SK-N-SH (cell line): Measurements from ENCODE around the gene DIP2A. TPM values are rescaled to one million over a fixed set of nuclear protein-coding genes. Genes with fewer than 3 reads are reported as not detected.

Experiments
- CTCF ChIA-PET: fragments of 300-600, 350-600 bp; formaldehyde crosslinking; extraction: SDS; loops from one replicate; lab custom pipeline; 2021; lab: Yijun Ruan, JAX
- POLR2A ChIA-PET: fragments of 350-600 bp; sonication (Branson Sonifier 250); formaldehyde crosslinking; extraction: SDS; loops from one replicate; lab custom pipeline; 2020; ENCODE audit warnings: antibody characterized with exemption, inconsistent platforms; lab: Yijun Ruan, JAX
- DNase-seq: peaks from one replicate; pipeline ENCODE4 v3.0.0; 2012
- H2AFZ ChIP-seq: fragments of 200-600 bp; sonication (generic); 2 replicates; pipeline ENCODE4 v1.8.1; 2016; ENCODE audit warnings: antibody characterized with exemption, mild to moderate bottlenecking, low read depth
- H3F3A ChIP-seq: fragments of 200-600 bp; sonication (generic); replicated peaks from 2 replicates; pipeline ENCODE3; 2016; ENCODE audit warnings: antibody characterized with exemption, mild to moderate bottlenecking; ENCODE audit not compliant: insufficient read depth
- H3K27ac ChIP-seq, 2 experiments: fragments of 200-500 bp in 1 of 2; fragments of 200-600 bp in 1 of 2; sonication (Bioruptor generic) in 1 of 2; sonication (generic), shearing (Covaris generic) in 1 of 2; 2 replicates each; pipeline versions ENCODE4 v1.5.1 to v1.6.1; 2014 to 2016; ENCODE audit warnings: low read depth in 2 of 2, inconsistent platforms in 1 of 2, low read length in 1 of 2, mild to moderate bottlenecking in 1 of 2, mixed read lengths in 1 of 2
- H3K27me3 ChIP-seq: fragments of 200-600 bp; sonication (generic), shearing (Covaris generic); 2 replicates; pipeline ENCODE4 v1.6.1; 2016; ENCODE audit warnings: mixed run types; ENCODE audit not compliant: insufficient read depth
- H3K36me3 ChIP-seq, 2 experiments: fragments of 200-500 bp in 1 of 2; fragments of 200-600 bp in 1 of 2; sonication (Bioruptor generic) in 1 of 2; sonication (generic) in 1 of 2; replicated peaks in 1 of 2; 2 replicates each; pipeline versions ENCODE3 to v1.5.1; 2014 to 2016; ENCODE audit warnings: low read length in 1 of 2, mild to moderate bottlenecking in 1 of 2; ENCODE audit not compliant: insufficient read depth in 2 of 2, control insufficient read depth in 1 of 2
- H3K4me1 ChIP-seq, 2 experiments: fragments of 200-500 bp in 1 of 2; fragments of 200-600 bp in 1 of 2; sonication (Bioruptor generic) in 1 of 2; sonication (generic), shearing (Covaris generic) in 1 of 2; 2 replicates each; pipeline versions ENCODE4 v1.5.1 to v1.6.1; 2014 to 2016; ENCODE audit warnings: low read depth in 1 of 2, low read length in 1 of 2, mixed run types in 1 of 2; ENCODE audit not compliant: insufficient read depth in 2 of 2, control insufficient read depth in 1 of 2
- H3K4me2 ChIP-seq: fragments of 200-600 bp; sonication (generic), shearing (Covaris generic); 2 replicates; pipeline ENCODE4 v1.6.1; 2017; ENCODE audit warnings: mixed run types
- H3K4me3 ChIP-seq, 2 experiments: fragments of 200-500 bp in 1 of 2; fragments of 200-600 bp in 1 of 2; sonication (Bioruptor generic) in 1 of 2; sonication (generic), shearing (Covaris generic) in 1 of 2; 2 replicates each; pipeline versions ENCODE4 v1.5.1 to v1.8.1; 2014 to 2016; ENCODE audit warnings: low read depth in 2 of 2, inconsistent platforms in 1 of 2, low read length in 1 of 2, mild to moderate bottlenecking in 1 of 2, mixed read lengths in 1 of 2, moderate library complexity in 1 of 2
- H3K79me2 ChIP-seq: fragments of 200-600 bp; sonication (generic); 2 replicates; pipeline ENCODE4 v1.8.1; 2017; ENCODE audit warnings: mild to moderate bottlenecking; ENCODE audit not compliant: insufficient read depth
- H3K9ac ChIP-seq: fragments of 200-600 bp; sonication (generic); 2 replicates; pipeline ENCODE4 v1.6.1; 2017; ENCODE audit warnings: mixed run types
- H3K9me2 ChIP-seq: fragments of 200-600 bp; sonication (generic); 2 replicates; pipeline ENCODE4 v1.6.1; 2017; ENCODE audit warnings: mixed run types
- H3K9me3 ChIP-seq: fragments of 200-600 bp; sonication (generic); 2 replicates; pipeline ENCODE4 v1.6.1; 2017; ENCODE audit warnings: mixed run types, mild to moderate bottlenecking, moderate library complexity
- H4K20me1 ChIP-seq: fragments of 200-600 bp; sonication (generic); 2 replicates; pipeline ENCODE4 v1.6.1; 2017; ENCODE audit warnings: mild to moderate bottlenecking, mixed run types; ENCODE audit not compliant: insufficient read depth
- CHD2 ChIP-seq: fragments of 150-350 bp; IDR thresholded peaks from 2 replicates; pipeline ENCODE4 v1.6.1; 2018; ENCODE audit warnings: low read length; ENCODE audit not compliant: partially characterized antibody
- EP300 ChIP-seq, 2 experiments: IDR thresholded peaks; 2 replicates each; pipeline versions ENCODE4 v1.4.0 to v1.6.1; 2012; ENCODE audit warnings: borderline replicate concordance in 1 of 2, low read depth in 1 of 2, low read length in 1 of 2
- EZH2phosphoT487 ChIP-seq: fragments of 200-600 bp; sonication (generic); IDR thresholded peaks from 2 replicates; pipeline ENCODE4 v1.6.1; 2017; ENCODE audit warnings: low read depth, mixed run types, mild to moderate bottlenecking, antibody characterized with exemption, moderate library complexity, borderline replicate concordance
- FOXJ3 ChIP-seq: sonication (generic); formaldehyde crosslinking; IDR thresholded peaks from 2 replicates; pipeline ENCODE4 v1.5.1; 2020; ENCODE audit warnings: mild to moderate bottlenecking, missing genetic modification reagents
- GABPA ChIP-seq: IDR thresholded peaks from 2 replicates; pipeline ENCODE4 v1.4.0; 2012; ENCODE audit warnings: low read depth, mild to moderate bottlenecking
- GATA2 ChIP-seq: sonication (generic); formaldehyde crosslinking; IDR thresholded peaks from 2 replicates; pipeline ENCODE4 v1.5.0; 2020; ENCODE audit warnings: mild to moderate bottlenecking, missing genetic modification reagents
- NFIC ChIP-seq: IDR thresholded peaks from 2 replicates; pipeline ENCODE4 v1.4.0; 2012; ENCODE audit warnings: borderline replicate concordance
- NRF1 ChIP-seq: IDR thresholded peaks from 2 replicates; pipeline ENCODE4 v1.6.1; 2012; ENCODE audit warnings: low read depth, mild to moderate bottlenecking, low read length
- PBX3 ChIP-seq: IDR thresholded peaks from 2 replicates; pipeline ENCODE4; 2012
- POLR2AphosphoS5 ChIP-seq: IDR thresholded peaks from 2 replicates; pipeline ENCODE4 v1.6.1; 2012; ENCODE audit warnings: low read depth, low read length
- RAD21 ChIP-seq: IDR thresholded peaks from 2 replicates; pipeline ENCODE4 v1.6.1; 2012; ENCODE audit warnings: mild to moderate bottlenecking, low read length
- RCOR1 ChIP-seq: fragments of 150-350 bp; IDR thresholded peaks from 2 replicates; pipeline ENCODE4 v1.6.1; 2017; ENCODE audit warnings: antibody characterized with exemption, low read length
- SIN3A ChIP-seq: IDR thresholded peaks from 2 replicates; pipeline ENCODE4 v1.6.1; 2012; ENCODE audit warnings: low read depth, mild to moderate bottlenecking, low read length, moderate library complexity, borderline replicate concordance
- WGBS: methylation state at CpG from one replicate; pipeline ENCODE4 v1.1.6; 2017; ENCODE audit warnings: low lambda C conversion rate; 5-methylcytosine and 5-hydroxymethylcytosine counted together
- polyA plus RNA-seq, 3 experiments: library from polyadenylated mRNA; depleted of rRNA; stranded (reverse); fragments of >200 nt; gene quantifications; 2 replicates each; pipeline ENCODE4 v1.2.3, GENCODE V29; 2012
- TF ChIP-seq, protein P1 (sequence below): IDR thresholded peaks from 2 replicates; pipeline ENCODE4 v1.4.0; 2012; ENCODE audit warnings: low read depth, borderline replicate concordance
- TF ChIP-seq, protein P2 (sequence below): IDR thresholded peaks from 2 replicates; pipeline ENCODE4 v1.4.0; 2012; ENCODE audit warnings: low read depth
- TF ChIP-seq, protein P3 (sequence below): IDR thresholded peaks from 2 replicates; pipeline ENCODE4 v1.4.0; 2012; ENCODE audit warnings: low read depth, borderline replicate concordance

DIP2A gene
- polyA plus RNA-seq, 1 of the 3 experiments (the other 2 are of a cell fraction) = 26.9 TPM

- Histone ChIP-seq H3K79me2 (peaks cover 90% of the 10 kb centered on the region), H3K9me3 (no peaks in the 10 kb centered on the region), H3K27me3 (no peaks in the 10 kb centered on the region), H3K9ac (no peak overlapping the region), H3K27ac (no peak overlapping the region), H3K9me2 (no peaks in the 10 kb centered on the region), H3K36me3 (peaks cover 5 to 25% of the 10 kb centered on the region in 2 experiments), H3K4me1 (no peaks in the 10 kb centered on the region; a peak in 1 of 4 replicates), H2AFZ (no peak overlapping the region), H4K20me1 (peaks cover 12% of the 10 kb centered on the region), H3K4me2 (no peak overlapping the region), H3F3A (peaks cover 5% of the 10 kb centered on the region), H3K4me3 (no peak overlapping the region)
- 95% methylated on average over 3 of the region's 3 CpGs for WGBS
- POLR2A ChIA-PET = no interaction called here
- DNase-seq = no peak
- CTCF ChIA-PET = interaction anchor here (1.0 kb wide), 1 partner anchor 9 kb away, joined by 3 read pairs; no protein-coding TSS in a partner anchor
- TF ChIP-seq, protein P1, sequence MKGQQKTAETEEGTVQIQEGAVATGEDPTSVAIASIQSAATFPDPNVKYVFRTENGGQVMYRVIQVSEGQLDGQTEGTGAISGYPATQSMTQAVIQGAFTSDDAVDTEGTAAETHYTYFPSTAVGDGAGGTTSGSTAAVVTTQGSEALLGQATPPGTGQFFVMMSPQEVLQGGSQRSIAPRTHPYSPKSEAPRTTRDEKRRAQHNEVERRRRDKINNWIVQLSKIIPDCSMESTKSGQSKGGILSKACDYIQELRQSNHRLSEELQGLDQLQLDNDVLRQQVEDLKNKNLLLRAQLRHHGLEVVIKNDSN = no peak
- no peak for TF ChIP-seq SIN3A
- TF ChIP-seq, protein P2, sequence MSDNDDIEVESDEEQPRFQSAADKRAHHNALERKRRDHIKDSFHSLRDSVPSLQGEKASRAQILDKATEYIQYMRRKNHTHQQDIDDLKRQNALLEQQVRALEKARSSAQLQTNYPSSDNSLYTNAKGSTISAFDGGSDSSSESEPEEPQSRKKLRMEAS = no peak
These were observed 7.0 kb downstream of the DIP2A start for GRCh38 chr21:46465651-46466050.

DNA sequence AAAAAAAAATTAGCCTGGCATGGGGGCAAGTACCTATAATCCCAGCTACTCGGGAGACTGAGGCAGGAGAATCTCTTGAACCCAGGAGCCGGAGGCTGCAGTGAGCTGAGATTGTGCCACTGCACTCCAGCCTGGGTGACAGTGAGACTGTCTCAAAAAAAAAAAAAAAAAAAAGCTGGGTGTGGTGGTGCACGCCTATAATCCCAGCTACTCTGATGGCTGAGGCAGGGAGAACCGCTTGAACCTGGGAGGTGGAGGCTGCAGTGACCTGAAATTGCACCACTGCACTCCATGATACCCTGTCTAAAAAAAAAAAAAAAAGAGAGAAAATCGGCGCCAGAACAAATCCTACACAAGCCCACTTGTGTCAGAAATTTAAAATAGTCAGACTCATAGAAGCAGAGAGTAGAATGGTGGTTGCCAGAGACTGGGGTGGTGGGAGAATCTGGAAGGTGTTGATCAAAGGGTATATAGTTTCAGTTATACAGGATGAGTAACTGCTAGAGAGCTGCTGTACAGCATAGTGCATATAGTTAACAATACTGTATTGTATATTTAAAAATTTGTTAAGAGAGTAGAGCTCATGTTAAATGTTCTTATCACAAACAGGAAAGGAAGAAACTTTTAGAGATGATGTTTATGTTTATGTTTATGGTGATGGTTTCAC, 9.6 kb downstream of the DIP2A start:
- Histone ChIP-seq H3K4me2 (no peak overlapping the region), H3K79me2 (peaks cover 90% of the 10 kb centered on the region), H3K4me3 (no peak overlapping the region), H3F3A (peaks cover 2% of the 10 kb centered on the region), H3K9me3 (no peaks in the 10 kb centered on the region), H3K4me1 (no peaks in the 10 kb centered on the region), H3K36me3 (peaks cover 5 to 20% of the 10 kb centered on the region in 2 experiments), H3K9me2 (no peaks in the 10 kb centered on the region), H3K27ac (no peak overlapping the region), H3K27me3 (no peaks in the 10 kb centered on the region), H3K9ac (no peak overlapping the region), H4K20me1 (peaks cover 8% of the 10 kb centered on the region; the same call in 1 of the 2 replicates), H2AFZ (no peak overlapping the region)
- POLR2A ChIA-PET = no interaction called here
- CTCF ChIA-PET = no interaction called here
- TF ChIP-seq NRF1 = no peak
- TF ChIP-seq CHD2 = no peak
- TF ChIP-seq EP300 (IDR thresholded peaks at IDR 0.05; ENCODE audit: borderline replicate concordance in 1 of 2, low read depth in 1 of 2, low read length in 1 of 2) = no peak
- TF ChIP-seq, protein P1 = no peak
- TF ChIP-seq GABPA = no peak
- no peak for TF ChIP-seq EZH2phosphoT487
- TF ChIP-seq POLR2AphosphoS5 = no peak
- no peak for TF ChIP-seq RCOR1
- no peak for TF ChIP-seq RAD21
- no peak for TF ChIP-seq FOXJ3
- TF ChIP-seq NFIC = no peak
- TF ChIP-seq, protein P3, sequence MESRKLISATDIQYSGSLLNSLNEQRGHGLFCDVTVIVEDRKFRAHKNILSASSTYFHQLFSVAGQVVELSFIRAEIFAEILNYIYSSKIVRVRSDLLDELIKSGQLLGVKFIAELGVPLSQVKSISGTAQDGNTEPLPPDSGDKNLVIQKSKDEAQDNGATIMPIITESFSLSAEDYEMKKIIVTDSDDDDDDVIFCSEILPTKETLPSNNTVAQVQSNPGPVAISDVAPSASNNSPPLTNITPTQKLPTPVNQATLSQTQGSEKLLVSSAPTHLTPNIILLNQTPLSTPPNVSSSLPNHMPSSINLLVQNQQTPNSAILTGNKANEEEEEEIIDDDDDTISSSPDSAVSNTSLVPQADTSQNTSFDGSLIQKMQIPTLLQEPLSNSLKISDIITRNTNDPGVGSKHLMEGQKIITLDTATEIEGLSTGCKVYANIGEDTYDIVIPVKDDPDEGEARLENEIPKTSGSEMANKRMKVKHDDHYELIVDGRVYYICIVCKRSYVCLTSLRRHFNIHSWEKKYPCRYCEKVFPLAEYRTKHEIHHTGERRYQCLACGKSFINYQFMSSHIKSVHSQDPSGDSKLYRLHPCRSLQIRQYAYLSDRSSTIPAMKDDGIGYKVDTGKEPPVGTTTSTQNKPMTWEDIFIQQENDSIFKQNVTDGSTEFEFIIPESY = no peak
- TF ChIP-seq PBX3 = no peak
- no peak for TF ChIP-seq GATA2 (CRISPR knock-in tag)
- 93% methylated on average over 6 of the region's 6 CpGs for WGBS
- DNase-seq = no peak
